ENCODE data around the gene CCDC192. TPM values are rescaled to one million over a fixed set of nuclear protein-coding genes. Genes with fewer than 3 reads are reported as not detected.

Gene CCDC192
- total and polyA plus RNA-seq, 2 experiments from 2014 or later, result 0.40 TPM; not detected in 1

DNA sequence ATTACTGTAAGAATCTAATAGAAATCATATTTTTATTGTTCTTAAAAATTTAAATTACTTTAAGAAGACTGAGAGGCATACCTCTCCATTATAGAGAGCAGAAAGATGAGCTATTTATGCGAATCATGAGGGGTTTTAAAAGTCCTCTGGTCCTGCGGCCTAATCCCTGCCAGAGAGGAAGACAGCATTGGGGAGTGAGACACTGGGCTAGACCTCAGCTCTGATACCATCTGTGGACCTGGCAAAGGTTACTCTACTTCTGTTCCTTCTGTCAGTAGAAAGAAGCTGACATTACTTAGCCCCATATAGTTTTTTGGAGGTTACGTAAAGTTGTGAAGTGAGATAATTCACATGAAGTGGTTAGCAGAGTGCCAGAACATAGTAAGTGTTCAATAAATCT lies 103.6 kb downstream of the CCDC192 start:
- no peak overlapping the region for H3K4me3 Mint-ChIP-seq
- H3K4me2 ChIP-seq, result no peak overlapping the region
- H3K27me3 Mint-ChIP-seq (ENCODE audit: insufficient read depth, low read depth, poor library complexity), result no peaks in the 10 kb centered on the region
- H3K36me3 Mint-ChIP-seq (ENCODE audit: low read depth), result no peaks in the 10 kb centered on the region
- H3F3A ChIP-seq (replicated peaks; ENCODE audit: low read depth), result no peaks in the 10 kb centered on the region
- no peaks in the 10 kb centered on the region for H3K9me3 Mint-ChIP-seq
- no peak overlapping the region for H2AFZ ChIP-seq
- H3K9me2 ChIP-seq (ENCODE audit: insufficient read depth), result no peaks in the 10 kb centered on the region
- DNase-seq (ENCODE audit: low spot score), result no peak
- H3K4me1 ChIP-seq (ENCODE audit: insufficient read depth), result peaks cover 25% of the 10 kb centered on the region
- H3K27me3 ChIP-seq (ENCODE audit: insufficient read depth), result no peaks in the 10 kb centered on the region
- no peaks in the 10 kb centered on the region for H4K20me1 ChIP-seq (replicated peaks; ENCODE audit: insufficient read depth)
- no peak overlapping the region for H3K27ac Mint-ChIP-seq
- no peak for TF ChIP-seq EZH2 (IDR thresholded peaks at IDR 0.05; ENCODE audit: low read depth, unreplicated experiment)
- no peaks in the 10 kb centered on the region for H3K36me3 ChIP-seq (ENCODE audit: insufficient read depth)
- no peaks in the 10 kb centered on the region for H3K79me2 ChIP-seq (replicated peaks; ENCODE audit: insufficient read depth)
- no peak overlapping the region for H3K27ac ChIP-seq (ENCODE audit: low read depth)
- H3K4me3 ChIP-seq, result no peak overlapping the region
- H3K4me1 Mint-ChIP-seq, result peaks cover 25% of the 10 kb centered on the region
- ATAC-seq, result no peak

DNA sequence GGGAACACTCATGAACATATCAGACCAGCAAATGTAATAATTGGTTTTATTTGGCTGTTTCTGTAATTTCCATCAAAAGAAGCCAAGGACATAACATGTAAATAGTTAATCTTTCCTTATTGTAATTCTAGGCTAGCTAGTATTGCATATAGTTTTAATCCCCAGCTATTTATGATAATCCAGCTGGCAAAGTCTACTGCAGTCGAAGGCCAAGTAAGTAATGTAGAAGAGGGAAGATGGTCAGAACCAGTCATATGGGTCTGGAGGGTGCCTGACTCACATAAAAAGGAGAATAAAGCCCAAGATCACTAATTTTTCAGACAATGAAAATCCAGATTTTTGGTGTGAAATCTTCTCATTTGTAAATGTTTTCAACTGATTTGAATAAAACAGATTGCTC lies 106.3 kb downstream of the CCDC192 start:
- no peak for ATAC-seq
- Histone ChIP-seq H4K20me1 (replicated peaks; ENCODE audit: insufficient read depth) (no peaks in the 10 kb centered on the region), H3K27me3 (ENCODE audit: insufficient read depth) (no peaks in the 10 kb centered on the region), H3K9me2 (ENCODE audit: insufficient read depth) (no peaks in the 10 kb centered on the region), H3K79me2 (replicated peaks; ENCODE audit: insufficient read depth) (no peaks in the 10 kb centered on the region), H3K4me1 (ENCODE audit: insufficient read depth) (peaks cover 25% of the 10 kb centered on the region), H3K4me3 (no peak overlapping the region), H2AFZ (no peak overlapping the region), H3K4me2 (peak overlapping the region; percentile 22; the same call in 1 of the 2 replicates), H3K36me3 (ENCODE audit: insufficient read depth) (no peaks in the 10 kb centered on the region), H3K27ac (ENCODE audit: low read depth) (no peak overlapping the region), H3F3A (replicated peaks; ENCODE audit: low read depth) (no peaks in the 10 kb centered on the region)
- Mint-ChIP-seq H3K9me3 (no peaks in the 10 kb centered on the region), H3K4me1 (peaks cover 36% of the 10 kb centered on the region), H3K27ac (no peak overlapping the region), H3K36me3 (ENCODE audit: low read depth) (no peaks in the 10 kb centered on the region), H3K4me3 (no peak overlapping the region), H3K27me3 (ENCODE audit: insufficient read depth, low read depth, poor library complexity) (peaks cover 3% of the 10 kb centered on the region)
- no peak for TF ChIP-seq STAT1 (IDR thresholded peaks at IDR 0.05; ENCODE audit: unreplicated experiment)
- TF ChIP-seq, protein P1, sequence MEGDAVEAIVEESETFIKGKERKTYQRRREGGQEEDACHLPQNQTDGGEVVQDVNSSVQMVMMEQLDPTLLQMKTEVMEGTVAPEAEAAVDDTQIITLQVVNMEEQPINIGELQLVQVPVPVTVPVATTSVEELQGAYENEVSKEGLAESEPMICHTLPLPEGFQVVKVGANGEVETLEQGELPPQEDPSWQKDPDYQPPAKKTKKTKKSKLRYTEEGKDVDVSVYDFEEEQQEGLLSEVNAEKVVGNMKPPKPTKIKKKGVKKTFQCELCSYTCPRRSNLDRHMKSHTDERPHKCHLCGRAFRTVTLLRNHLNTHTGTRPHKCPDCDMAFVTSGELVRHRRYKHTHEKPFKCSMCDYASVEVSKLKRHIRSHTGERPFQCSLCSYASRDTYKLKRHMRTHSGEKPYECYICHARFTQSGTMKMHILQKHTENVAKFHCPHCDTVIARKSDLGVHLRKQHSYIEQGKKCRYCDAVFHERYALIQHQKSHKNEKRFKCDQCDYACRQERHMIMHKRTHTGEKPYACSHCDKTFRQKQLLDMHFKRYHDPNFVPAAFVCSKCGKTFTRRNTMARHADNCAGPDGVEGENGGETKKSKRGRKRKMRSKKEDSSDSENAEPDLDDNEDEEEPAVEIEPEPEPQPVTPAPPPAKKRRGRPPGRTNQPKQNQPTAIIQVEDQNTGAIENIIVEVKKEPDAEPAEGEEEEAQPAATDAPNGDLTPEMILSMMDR (conservative IDR thresholded peaks at IDR 0.05; ENCODE audit: low read depth in 2 of 2), result no peak
- no peak for DNase-seq (ENCODE audit: low spot score)

DNA sequence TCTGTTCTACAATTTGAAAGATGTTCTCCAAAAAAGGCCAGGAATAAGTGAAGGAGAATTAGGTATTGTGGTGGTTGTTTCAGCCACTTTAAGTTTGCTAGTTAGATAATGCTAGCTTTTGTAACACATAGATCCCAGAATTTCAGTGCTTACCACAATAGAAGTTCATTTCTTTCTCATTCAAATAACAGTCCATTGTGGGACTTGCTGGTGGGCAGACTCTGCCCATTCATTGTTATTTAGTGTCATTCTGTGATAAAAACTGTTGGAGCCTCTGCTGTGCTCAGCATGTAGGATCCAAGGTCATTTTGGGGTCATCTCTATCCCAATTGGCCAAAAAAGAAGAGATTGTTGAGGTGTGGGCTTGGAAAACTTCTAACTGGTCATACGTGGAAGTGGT lies 106.8 kb downstream of the CCDC192 start:
- DNase-seq (ENCODE audit: low spot score) (peak; percentile 34), ATAC-seq (peak; percentile 83)
- H2AFZ ChIP-seq, result no peak overlapping the region
- no peaks in the 10 kb centered on the region for H3F3A ChIP-seq (replicated peaks; ENCODE audit: low read depth)
- no peak overlapping the region for H3K27ac ChIP-seq (ENCODE audit: low read depth)
- no peaks in the 10 kb centered on the region for H3K27me3 ChIP-seq (ENCODE audit: insufficient read depth)
- H3K9me2 ChIP-seq (ENCODE audit: insufficient read depth), result no peaks in the 10 kb centered on the region
- peaks cover 36% of the 10 kb centered on the region for H3K4me1 Mint-ChIP-seq
- H3K36me3 Mint-ChIP-seq (ENCODE audit: low read depth), result no peaks in the 10 kb centered on the region
- H3K4me3 ChIP-seq, result no peak overlapping the region
- H3K4me3 Mint-ChIP-seq, result no peak overlapping the region
- peaks cover 25% of the 10 kb centered on the region for H3K4me1 ChIP-seq (ENCODE audit: insufficient read depth)
- TF ChIP-seq ZNF114 (CRISPR knock-in tag; IDR thresholded peaks at IDR 0.05) (no peak), EZH2 (IDR thresholded peaks at IDR 0.05; ENCODE audit: low read depth, unreplicated experiment) (no peak), POLR2AphosphoS5 (IDR thresholded peaks at IDR 0.05; ENCODE audit: low read depth) (no peak), CREB1 (CRISPR knock-in tag; IDR thresholded peaks at IDR 0.05; ENCODE audit: low read depth) (no peak), STAT1 (IDR thresholded peaks at IDR 0.05; ENCODE audit: unreplicated experiment) (no peak)
- TF ChIP-seq, protein P2, sequence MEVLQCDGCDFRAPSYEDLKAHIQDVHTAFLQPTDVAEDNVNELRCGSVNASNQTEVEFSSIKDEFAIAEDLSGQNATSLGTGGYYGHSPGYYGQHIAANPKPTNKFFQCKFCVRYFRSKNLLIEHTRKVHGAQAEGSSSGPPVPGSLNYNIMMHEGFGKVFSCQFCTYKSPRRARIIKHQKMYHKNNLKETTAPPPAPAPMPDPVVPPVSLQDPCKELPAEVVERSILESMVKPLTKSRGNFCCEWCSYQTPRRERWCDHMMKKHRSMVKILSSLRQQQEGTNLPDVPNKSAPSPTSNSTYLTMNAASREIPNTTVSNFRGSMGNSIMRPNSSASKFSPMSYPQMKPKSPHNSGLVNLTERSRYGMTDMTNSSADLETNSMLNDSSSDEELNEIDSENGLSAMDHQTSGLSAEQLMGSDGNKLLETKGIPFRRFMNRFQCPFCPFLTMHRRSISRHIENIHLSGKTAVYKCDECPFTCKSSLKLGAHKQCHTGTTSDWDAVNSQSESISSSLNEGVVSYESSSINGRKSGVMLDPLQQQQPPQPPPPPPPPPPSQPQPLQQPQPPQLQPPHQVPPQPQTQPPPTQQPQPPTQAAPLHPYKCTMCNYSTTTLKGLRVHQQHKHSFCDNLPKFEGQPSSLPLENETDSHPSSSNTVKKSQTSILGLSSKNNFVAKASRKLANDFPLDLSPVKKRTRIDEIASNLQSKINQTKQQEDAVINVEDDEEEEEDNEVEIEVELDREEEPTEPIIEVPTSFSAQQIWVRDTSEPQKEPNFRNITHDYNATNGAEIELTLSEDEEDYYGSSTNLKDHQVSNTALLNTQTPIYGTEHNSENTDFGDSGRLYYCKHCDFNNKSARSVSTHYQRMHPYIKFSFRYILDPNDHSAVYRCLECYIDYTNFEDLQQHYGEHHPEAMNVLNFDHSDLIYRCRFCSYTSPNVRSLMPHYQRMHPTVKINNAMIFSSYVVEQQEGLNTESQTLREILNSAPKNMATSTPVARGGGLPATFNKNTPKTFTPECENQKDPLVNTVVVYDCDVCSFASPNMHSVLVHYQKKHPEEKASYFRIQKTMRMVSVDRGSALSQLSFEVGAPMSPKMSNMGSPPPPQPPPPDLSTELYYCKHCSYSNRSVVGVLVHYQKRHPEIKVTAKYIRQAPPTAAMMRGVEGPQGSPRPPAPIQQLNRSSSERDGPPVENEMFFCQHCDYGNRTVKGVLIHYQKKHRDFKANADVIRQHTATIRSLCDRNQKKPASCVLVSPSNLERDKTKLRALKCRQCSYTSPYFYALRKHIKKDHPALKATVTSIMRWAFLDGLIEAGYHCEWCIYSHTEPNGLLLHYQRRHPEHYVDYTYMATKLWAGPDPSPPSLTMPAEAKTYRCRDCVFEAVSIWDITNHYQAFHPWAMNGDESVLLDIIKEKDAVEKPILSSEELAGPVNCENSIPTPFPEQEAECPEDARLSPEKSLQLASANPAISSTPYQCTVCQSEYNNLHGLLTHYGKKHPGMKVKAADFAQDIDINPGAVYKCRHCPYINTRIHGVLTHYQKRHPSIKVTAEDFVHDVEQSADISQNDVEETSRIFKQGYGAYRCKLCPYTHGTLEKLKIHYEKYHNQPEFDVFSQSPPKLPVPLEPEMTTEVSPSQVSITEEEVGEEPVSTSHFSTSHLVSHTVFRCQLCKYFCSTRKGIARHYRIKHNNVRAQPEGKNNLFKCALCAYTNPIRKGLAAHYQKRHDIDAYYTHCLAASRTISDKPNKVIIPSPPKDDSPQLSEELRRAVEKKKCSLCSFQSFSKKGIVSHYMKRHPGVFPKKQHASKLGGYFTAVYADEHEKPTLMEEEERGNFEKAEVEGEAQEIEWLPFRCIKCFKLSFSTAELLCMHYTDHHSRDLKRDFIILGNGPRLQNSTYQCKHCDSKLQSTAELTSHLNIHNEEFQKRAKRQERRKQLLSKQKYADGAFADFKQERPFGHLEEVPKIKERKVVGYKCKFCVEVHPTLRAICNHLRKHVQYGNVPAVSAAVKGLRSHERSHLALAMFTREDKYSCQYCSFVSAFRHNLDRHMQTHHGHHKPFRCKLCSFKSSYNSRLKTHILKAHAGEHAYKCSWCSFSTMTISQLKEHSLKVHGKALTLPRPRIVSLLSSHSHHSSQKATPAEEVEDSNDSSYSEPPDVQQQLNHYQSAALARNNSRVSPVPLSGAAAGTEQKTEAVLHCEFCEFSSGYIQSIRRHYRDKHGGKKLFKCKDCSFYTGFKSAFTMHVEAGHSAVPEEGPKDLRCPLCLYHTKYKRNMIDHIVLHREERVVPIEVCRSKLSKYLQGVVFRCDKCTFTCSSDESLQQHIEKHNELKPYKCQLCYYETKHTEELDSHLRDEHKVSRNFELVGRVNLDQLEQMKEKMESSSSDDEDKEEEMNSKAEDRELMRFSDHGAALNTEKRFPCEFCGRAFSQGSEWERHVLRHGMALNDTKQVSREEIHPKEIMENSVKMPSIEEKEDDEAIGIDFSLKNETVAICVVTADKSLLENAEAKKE (CRISPR knock-in tag; IDR thresholded peaks at IDR 0.05), result no peak
- H3K9me3 Mint-ChIP-seq, result no peaks in the 10 kb centered on the region
- no peaks in the 10 kb centered on the region for H3K79me2 ChIP-seq (replicated peaks; ENCODE audit: insufficient read depth)
- peaks cover 3% of the 10 kb centered on the region for H3K27me3 Mint-ChIP-seq (ENCODE audit: insufficient read depth, low read depth, poor library complexity)
- H3K27ac Mint-ChIP-seq, result no peak overlapping the region
- H3K36me3 ChIP-seq (ENCODE audit: insufficient read depth), result no peaks in the 10 kb centered on the region
- peak overlapping the region; percentile 22; the same call in 1 of the 2 replicates for H3K4me2 ChIP-seq
- H4K20me1 ChIP-seq (replicated peaks; ENCODE audit: insufficient read depth), result no peaks in the 10 kb centered on the region
